H54 (cell line): ENCODE results near the gene SPRN.
"Not testable (repeated sequence)": the region's sequence is repeated elsewhere in the genome, so short reads cannot be mapped to it uniquely, and the experiment has no call there.

Experiments
- DNase-seq: peaks from one replicate; pipeline ENCODE4 v3.0.0; 2011; ENCODE audit warnings: low spot score, mixed read lengths; ENCODE audit not compliant: insufficient read length
- FAIRE-seq: peaks from 3 replicates; lab custom pipeline; 2011; peaks lifted over from hg19 to GRCh38; lab: Jason Lieb, UNC
- POLR2A ChIP-seq: IDR thresholded peaks from 2 replicates; pipeline ENCODE4 v1.6.1; 2011; ENCODE audit warnings: low read depth, mild to moderate bottlenecking, low read length

Gene SPRN

GRCh38 chr10:133424601-133425000 lies at the start of gene SPRN:
Gene SPRN (minus strand): TSS chr10:133424625. CDS start chr10:133423681, 944 bp downstream.
- not testable (repeated sequence) for FAIRE-seq, DNase-seq

GRCh38 chr10:133474027-133474426 lies 49.6 kb upstream of the SPRN start:
- no peak for FAIRE-seq
- TF ChIP-seq POLR2A = no peak
- no peak for DNase-seq

- FAIRE-seq = no peak
Observed at GRCh38 chr10:133473270-133473669, 48.8 kb upstream of the SPRN start.

GRCh38 chr10:133471300-133472109 lies 47.1 kb upstream of the SPRN start:
- DNase-seq = no peak
- no peak for TF ChIP-seq POLR2A
- no peak for FAIRE-seq

More at GRCh38 chr10:133473270-133473669, 48.8 kb upstream of the SPRN start:
- TF ChIP-seq POLR2A = no peak
- DNase-seq = no peak

- not testable (repeated sequence) for FAIRE-seq, DNase-seq
Observed at GRCh38 chr10:133469205-133469604, 44.8 kb upstream of the SPRN start.

GRCh38 chr10:133467286-133467911 lies 43.0 kb upstream of the SPRN start:
- TF ChIP-seq POLR2A = no peak
- DNase-seq = no peak
- FAIRE-seq = no peak

- no peak for TF ChIP-seq POLR2A
- FAIRE-seq = no peak
- DNase-seq = no peak
Observed at GRCh38 chr10:133466683-133467275, 42.4 kb upstream of the SPRN start.

GRCh38 chr10:133465950-133466474 lies 41.6 kb upstream of the SPRN start:
- no peak for FAIRE-seq
- DNase-seq = no peak
- no peak for TF ChIP-seq POLR2A

- no peak for DNase-seq
- no peak for FAIRE-seq
- no peak for TF ChIP-seq POLR2A
Observed at GRCh38 chr10:133465191-133465949, 40.9 kb upstream of the SPRN start.

GRCh38 chr10:133464582-133465031 lies 40.2 kb upstream of the SPRN start:
- DNase-seq (no peak), FAIRE-seq (no peak)

GRCh38 chr10:133462512-133463305 lies 38.3 kb upstream of the SPRN start:
- DNase-seq (no peak), FAIRE-seq (no peak)
- TF ChIP-seq POLR2A = no peak

More at GRCh38 chr10:133464582-133465031, 40.2 kb upstream of the SPRN start:
- no peak for TF ChIP-seq POLR2A

GRCh38 chr10:133461841-133462240 lies 37.4 kb upstream of the SPRN start:
- DNase-seq (no peak), FAIRE-seq (no peak)
- no peak for TF ChIP-seq POLR2A

- no peak for FAIRE-seq
- no peak for DNase-seq
- TF ChIP-seq POLR2A = no peak
Observed at GRCh38 chr10:133461027-133461426, 36.6 kb upstream of the SPRN start.
